IMR-90 (cell line): Measurements from ENCODE around the gene ITCH. TPM values are rescaled to one million over a fixed set of nuclear protein-coding genes. Genes with fewer than 3 reads are reported as not detected.

Experiments
- ATAC-seq: fragments of 200-7000 bp; cut with Tn5 transposase; 2 replicates; pipeline ENCODE4 v1.9.1; 2020; ENCODE audit warnings: low read depth, mild to moderate bottlenecking, moderate library complexity
- BruUV-seq: library from RNA; stranded (reverse); fragments of 400-500 nt; replicated peaks from 2 replicates; lab custom pipeline; 2021; lab: Mats Ljungman, UMichigan
- CTCF ChIA-PET: fragments of 300-600 bp; formaldehyde crosslinking; extraction: SDS; loops from one replicate; lab custom pipeline; 2021; ENCODE audit warnings: antibody characterized with exemption; lab: Yijun Ruan, JAX
- POLR2A ChIA-PET: fragments of 300-600 bp; sonication (Branson Sonifier 250); formaldehyde crosslinking; loops from one replicate; lab custom pipeline; 2022; ENCODE audit warnings: antibody characterized with exemption; ENCODE audit not compliant: unreplicated experiment; lab: Charles Lee
- DNase-seq: peaks from one replicate; pipeline ENCODE4 v3.0.0; 2013
- H2AFZ ChIP-seq: replicated peaks from 2 replicates; pipeline ENCODE3; 2013; ENCODE audit warnings: low read length, mild to moderate bottlenecking; ENCODE audit not compliant: poor library complexity
- H2AK5ac ChIP-seq: 2 replicates; pipeline ENCODE4 v1.6.1; 2013; ENCODE audit warnings: low read depth, low read length, inconsistent platforms
- H2AK9ac ChIP-seq: replicated peaks from 2 replicates; pipeline ENCODE3; 2013; ENCODE audit warnings: mild to moderate bottlenecking, low read depth, low read length, moderate library complexity; ENCODE audit not compliant: poor library complexity
- H2BK120ac ChIP-seq: 2 replicates; pipeline ENCODE4 v1.6.1; 2013; ENCODE audit warnings: low read depth, low read length, inconsistent platforms
- H2BK15ac ChIP-seq: 3 replicates; pipeline ENCODE4 v1.6.1; 2013; ENCODE audit warnings: low read depth, low read length, inconsistent platforms
- H2BK20ac ChIP-seq: 2 replicates; pipeline ENCODE4 v1.6.1; 2013; ENCODE audit warnings: low read depth, mild to moderate bottlenecking, inconsistent platforms, low read length, moderate library complexity
- H2BK5ac ChIP-seq: 2 replicates; pipeline ENCODE4 v1.6.1; 2013; ENCODE audit warnings: mild to moderate bottlenecking, low read depth, low read length, inconsistent platforms; ENCODE audit not compliant: poor library complexity, severe bottlenecking
- H3K14ac ChIP-seq: replicated peaks from 2 replicates; pipeline ENCODE4 v1.6.1; 2013; ENCODE audit warnings: low read depth, low read length, inconsistent platforms
- H3K18ac ChIP-seq: 2 replicates; pipeline ENCODE4 v1.6.1; 2013; ENCODE audit warnings: low read depth, low read length, control low read depth
- H3K23ac ChIP-seq: 2 replicates; pipeline ENCODE4 v1.6.1; 2013; ENCODE audit warnings: low read depth, low read length, inconsistent platforms
- H3K27ac ChIP-seq: 2 replicates; pipeline ENCODE4 v1.5.1; 2013; ENCODE audit warnings: mild to moderate bottlenecking, control low read depth, low read length; ENCODE audit not compliant: insufficient read depth
- H3K27me3 ChIP-seq: 2 replicates; pipeline ENCODE4 v1.6.1; 2013; ENCODE audit warnings: low read length; ENCODE audit not compliant: control insufficient read depth, insufficient read depth
- H3K36me3 ChIP-seq: 2 replicates; pipeline ENCODE4 v1.6.1; 2013; ENCODE audit warnings: low read length, mixed read lengths; ENCODE audit not compliant: control insufficient read depth, insufficient read depth
- H3K4ac ChIP-seq: 2 replicates; pipeline ENCODE4 v1.6.1; 2013; ENCODE audit warnings: low read depth, low read length, inconsistent platforms
- H3K4me1 ChIP-seq: 2 replicates; pipeline ENCODE4 v1.6.1; 2013; ENCODE audit warnings: low read length, mixed read lengths; ENCODE audit not compliant: control insufficient read depth, insufficient read depth
- H3K4me2 ChIP-seq: 2 replicates; pipeline ENCODE4 v1.6.1; 2013; ENCODE audit warnings: low read depth, mild to moderate bottlenecking, control low read depth, low read length, moderate library complexity
- H3K4me3 ChIP-seq: 2 replicates; pipeline ENCODE4 v1.5.1; 2013; ENCODE audit warnings: low read depth, mild to moderate bottlenecking, control low read depth, low read length, moderate library complexity; ENCODE audit not compliant: insufficient read depth
- H3K56ac ChIP-seq: 2 replicates; pipeline ENCODE4 v1.6.1; 2013; ENCODE audit warnings: low read length, inconsistent platforms; ENCODE audit not compliant: insufficient read depth; ENCODE audit errors: extremely low read depth
- H3K79me1 ChIP-seq, 2 experiments: 2 replicates each; pipeline ENCODE4 v1.6.1; 2013; ENCODE audit warnings: low read length in 2 of 2, inconsistent platforms in 1 of 2, low read depth in 1 of 2
- H3K9ac ChIP-seq: 2 replicates; pipeline ENCODE4 v1.6.1; 2013; ENCODE audit warnings: low read depth, low read length, control low read depth
- H3K9me1 ChIP-seq: 2 replicates; pipeline ENCODE4 v1.6.1; 2013; ENCODE audit warnings: low read length, inconsistent platforms; ENCODE audit not compliant: insufficient read depth
- H3K9me3 ChIP-seq: 2 replicates; pipeline ENCODE4 v1.6.1; 2013; ENCODE audit warnings: low read length; ENCODE audit not compliant: control insufficient read depth, insufficient read depth
- H4K20me1 ChIP-seq: 2 replicates; pipeline ENCODE4 v1.6.1; 2013; ENCODE audit warnings: low read length, inconsistent platforms; ENCODE audit not compliant: insufficient read depth
- H4K5ac ChIP-seq: 2 replicates; pipeline ENCODE4 v1.6.1; 2013; ENCODE audit warnings: mild to moderate bottlenecking, low read depth, low read length, control low read depth
- H4K8ac ChIP-seq, 2 experiments: 2 replicates each; pipeline ENCODE4 v1.6.1; 2013; ENCODE audit warnings: low read depth in 2 of 2, low read length in 2 of 2, control low read depth in 1 of 2, inconsistent platforms in 1 of 2
- H4K91ac ChIP-seq: 2 replicates; pipeline ENCODE4 v1.6.1; 2013; ENCODE audit warnings: low read depth, low read length, inconsistent platforms; ENCODE audit not compliant: insufficient read depth
- CTCF ChIP-seq: conservative IDR thresholded peaks from 2 replicates; pipeline ENCODE4 v1.5.1; 2012; ENCODE audit warnings: mild to moderate bottlenecking, low read depth, low read length, improper control_type of control experiment
- MXI1 ChIP-seq: IDR thresholded peaks from 2 replicates; pipeline ENCODE4 v1.6.1; 2012; ENCODE audit warnings: low read depth, mild to moderate bottlenecking, low read length, moderate library complexity, borderline replicate concordance
- POLR2A ChIP-seq: IDR thresholded peaks from 2 replicates; pipeline ENCODE4 v1.6.1; 2012; ENCODE audit warnings: mild to moderate bottlenecking, low read depth, low read length
- USF2 ChIP-seq: fragments of 150-350 bp; IDR thresholded peaks from 2 replicates; pipeline ENCODE4 v1.6.1; 2017; ENCODE audit warnings: mild to moderate bottlenecking, antibody characterized with exemption, low read length, low read depth
- WGBS, 2 experiments: methylation state at CpG; one replicate each; pipeline versions ENCODE4 v1.1.5 to v1.1.7; 2013; ENCODE audit warnings: missing lambda C conversion rate in 2 of 2; ENCODE audit not compliant: insufficient read length in 1 of 2; ENCODE audit errors: extremely low coverage in 2 of 2; 5-methylcytosine and 5-hydroxymethylcytosine counted together
- dilution Hi-C: fragments of 300-500 bp; cut with HindIII; formaldehyde crosslinking; loops from one replicate; pipeline ENCODE4 v1.14.3; 2018; ENCODE audit warnings: low sequenced_read_pairs; ENCODE audit not compliant: unreplicated experiment
- in situ Hi-C: fragments of 300-500 bp; cut with MboI; formaldehyde crosslinking; loops from 3 replicates; pipeline ENCODE4 v1.14.3; 2019; ENCODE audit warnings: low sequenced_read_pairs, inconsistent platforms, mixed read lengths
- intact Hi-C: fragments of 100-400 bp; cut with micrococcal nuclease; formaldehyde crosslinking; loops from 2 replicates; pipeline ENCODE4 v1.10.0; 2022
- polyA plus RNA-seq, 3 experiments: library from polyadenylated mRNA; depleted of rRNA; stranded (reverse); fragments of >200 nt; gene quantifications; 2 replicates each; pipeline ENCODE4 v1.2.3, GENCODE V29; 2012; ENCODE audit warnings: low replicate concordance in 1 of 3
- total RNA-seq: library from RNA; depleted of rRNA; stranded (reverse); fragments of >200 nt; gene quantifications from 2 replicates; pipeline ENCODE4 v1.2.3, GENCODE V29; 2012

The ITCH gene
- total and polyA plus RNA-seq, 2 of the 4 experiments (the other 2 are of a cell fraction), result 12.7 to 94.6 TPM

GRCh38 chr20:34560141-34560523, 197.1 kb downstream of the ITCH start:
- Histone ChIP-seq H2AFZ (no peak overlapping the region), H2BK20ac (no peak overlapping the region), H3K56ac (no peak overlapping the region), H2BK120ac (no peak overlapping the region), H2BK5ac (no peak overlapping the region), H3K14ac (no peak overlapping the region), H3K4ac (no peak overlapping the region), H3K23ac (no peak overlapping the region), H4K5ac (no peak overlapping the region), H3K9me1 (0 out of 2 replicates have a peak, but pooled peaks cover 3% of the 10 kb centered on the region), H2AK9ac (no peak overlapping the region), H3K18ac (no peak overlapping the region), H4K20me1 (no peaks in the 10 kb centered on the region), H4K91ac (no peak overlapping the region), H3K4me3 (no peak overlapping the region), H3K27me3 (no peaks in the 10 kb centered on the region), H2AK5ac (no peak overlapping the region), H3K9me3 (no peaks in the 10 kb centered on the region), H3K79me1 (peaks cover 0 to 13% of the 10 kb centered on the region in 2 experiments; a peak in 2 of 4 replicates), H3K4me2 (no peak overlapping the region), H4K8ac (no peak overlapping the region), H3K9ac (no peak overlapping the region), H3K4me1 (peaks cover 2% of the 10 kb centered on the region; the same call in 1 of the 2 replicates), H3K27ac (no peak overlapping the region), H2BK15ac (no peak overlapping the region), H3K36me3 (peaks cover 3% of the 10 kb centered on the region; the same call in 1 of the 2 replicates)
- CTCF ChIA-PET, result no interaction called here
- POLR2A ChIA-PET, result no interaction called here
- no TSS peak for BruUV-seq
- intact Hi-C loops (no loop called here), dilution Hi-C loops (no loop called here), in situ Hi-C loops (no loop called here)
- no CpG with 5 or more reads among the region's 12 CpGs for WGBS, 2 experiments
- TF ChIP-seq CTCF, result no peak
- TF ChIP-seq USF2, result no peak
- TF ChIP-seq MXI1, result no peak
- no peak for TF ChIP-seq POLR2A
- no peak for DNase-seq
- ATAC-seq, result no peak
